ENCODE data around the gene JOSD1. TPM values are rescaled to one million over a fixed set of nuclear protein-coding genes. Genes with fewer than 3 reads are reported as not detected.

JOSD1 gene
- total RNA-seq: 10 to 100 TPM; 45.6 to 83.9 TPM

- Histone ChIP-seq H3K27ac (peak within 1 kb of the TSS; percentile 96), H3K36me3 (no peaks in the 10 kb centered on the region), H3K9me3 (no peaks in the 10 kb centered on the region), H3K4me1 (ENCODE audit: control insufficient read depth in 1 of 2, low read depth in 2 of 2) (peaks cover 31 to 53% of the 10 kb centered on the region in 2 donors), H3K27me3 (replicated peaks; ENCODE audit: insufficient read depth) (no peaks in the 10 kb centered on the region), H3K4me3 (peak within 1 kb of the TSS; percentile 91)
- TF ChIP-seq CTCF (IDR thresholded peaks at IDR 0.05): no peak
- DNase-seq (ENCODE audit: low spot score): peak; percentile 79
- peak; percentile 38 for ATAC-seq (ENCODE audit: insufficient number of reproducible peaks, low FRiP score, low read depth)
Measured at GRCh38 chr22:38700789-38701628, at the start of gene JOSD1. Gene JOSD1 (minus strand): TSS chr22:38700943. CDS start chr22:38699987, 956 bp downstream.

- Histone ChIP-seq H3K4me3 (no peak overlapping the region), H3K4me1 (ENCODE audit: control insufficient read depth in 1 of 2, low read depth in 2 of 2) (peaks cover 14 to 35% of the 10 kb centered on the region in 2 donors), H3K27ac (no peak overlapping the region), H3K27me3 (replicated peaks; ENCODE audit: insufficient read depth) (no peaks in the 10 kb centered on the region), H3K36me3 (peaks cover 75% of the 10 kb centered on the region), H3K9me3 (no peaks in the 10 kb centered on the region)
- TF ChIP-seq CTCF (IDR thresholded peaks at IDR 0.05): no peak
- ATAC-seq (ENCODE audit: insufficient number of reproducible peaks, low FRiP score, low read depth): no peak
- no peak for DNase-seq (ENCODE audit: low spot score)
Measured at GRCh38 chr22:38750104-38750503, 49.4 kb upstream of the JOSD1 start.

- H3K36me3 ChIP-seq: peaks cover 83% of the 10 kb centered on the region
- H3K27ac ChIP-seq: no peak overlapping the region
Measured at GRCh38 chr22:38748487-38749136, 47.9 kb upstream of the JOSD1 start.

GRCh38 chr22:38745676-38746460 is 45.1 kb upstream of the JOSD1 start:
- H3K4me1 ChIP-seq (ENCODE audit: control insufficient read depth in 1 of 2, low read depth in 2 of 2): peaks cover 0 to 2% of the 10 kb centered on the region in 2 donors
- TF ChIP-seq CTCF (IDR thresholded peaks at IDR 0.05): no peak
- no peak overlapping the region for H3K27ac ChIP-seq
- no peak overlapping the region for H3K4me3 ChIP-seq
- DNase-seq (ENCODE audit: low spot score): no peak
- ATAC-seq (ENCODE audit: insufficient number of reproducible peaks, low FRiP score, low read depth): no peak
- H3K9me3 ChIP-seq: no peaks in the 10 kb centered on the region
- no peaks in the 10 kb centered on the region for H3K27me3 ChIP-seq (replicated peaks; ENCODE audit: insufficient read depth)
- peaks cover 90% of the 10 kb centered on the region for H3K36me3 ChIP-seq

More at GRCh38 chr22:38748487-38749136, 47.9 kb upstream of the JOSD1 start:
- DNase-seq (ENCODE audit: low spot score) (no peak), ATAC-seq (ENCODE audit: insufficient number of reproducible peaks, low FRiP score, low read depth) (no peak)
- H3K27me3 ChIP-seq (replicated peaks; ENCODE audit: insufficient read depth): no peaks in the 10 kb centered on the region
- H3K4me1 ChIP-seq (ENCODE audit: control insufficient read depth in 1 of 2, low read depth in 2 of 2): peaks cover 8 to 29% of the 10 kb centered on the region in 2 donors
- no peaks in the 10 kb centered on the region for H3K9me3 ChIP-seq
- H3K4me3 ChIP-seq: no peak overlapping the region
- TF ChIP-seq CTCF (IDR thresholded peaks at IDR 0.05): no peak

GRCh38 chr22:38744981-38745380 is 44.2 kb upstream of the JOSD1 start:
- ATAC-seq (ENCODE audit: insufficient number of reproducible peaks, low FRiP score, low read depth) (no peak), DNase-seq (ENCODE audit: low spot score) (no peak)
- no peak for TF ChIP-seq CTCF (IDR thresholded peaks at IDR 0.05)
- Histone ChIP-seq H3K27ac (no peak overlapping the region), H3K4me3 (no peak overlapping the region), H3K27me3 (replicated peaks; ENCODE audit: insufficient read depth) (no peaks in the 10 kb centered on the region), H3K9me3 (no peaks in the 10 kb centered on the region), H3K4me1 (ENCODE audit: control insufficient read depth in 1 of 2, low read depth in 2 of 2) (no peaks in the 10 kb centered on the region), H3K36me3 (peaks cover 90% of the 10 kb centered on the region)
